Loucy (cell line): ENCODE results near the gene CUBN.
A peak's percentile ranks its signal among the peaks of the same experiment; 100 is the strongest.

Experiments
- H2AFZ ChIP-seq: fragments of 200-600 bp; sonication (generic); 2 replicates; pipeline ENCODE4 v1.6.0; 2016; ENCODE audit warnings: antibody characterized with exemption, mild to moderate bottlenecking, low read length, moderate library complexity
- H3F3A ChIP-seq: fragments of 200-600 bp; 2 replicates; pipeline ENCODE4 v1.6.0; 2016; ENCODE audit warnings: antibody characterized with exemption, low read depth, mild to moderate bottlenecking
- H3K27me3 ChIP-seq: fragments of 200-600 bp; sonication (generic); 2 replicates; pipeline ENCODE4 v1.6.1; 2014; ENCODE audit warnings: low read length, mild to moderate bottlenecking; ENCODE audit not compliant: insufficient read depth, poor library complexity, severe bottlenecking
- H3K36me3 ChIP-seq: fragments of 200-600 bp; sonication (generic); 2 replicates; pipeline ENCODE4 v1.6.1; 2016; ENCODE audit warnings: low read length; ENCODE audit not compliant: insufficient read depth
- H3K4me1 ChIP-seq: fragments of 200-600 bp; sonication (generic); 2 replicates; pipeline ENCODE4 v1.5.1; 2014; ENCODE audit warnings: low read length, mild to moderate bottlenecking; ENCODE audit not compliant: insufficient read depth, poor library complexity, severe bottlenecking
- H3K4me2 ChIP-seq: fragments of 200-600 bp; sonication (generic); 2 replicates; pipeline ENCODE4 v1.6.0; 2014; ENCODE audit warnings: antibody characterized with exemption, low read length, low read depth, mild to moderate bottlenecking; ENCODE audit not compliant: poor library complexity, severe bottlenecking
- H3K4me3 ChIP-seq: fragments of 200-600 bp; sonication (generic); 2 replicates; pipeline ENCODE4 v1.5.1; 2014; ENCODE audit warnings: low read length, mild to moderate bottlenecking, mixed read lengths; ENCODE audit not compliant: poor library complexity, severe bottlenecking
- H3K79me2 ChIP-seq: fragments of 200-600 bp; sonication (generic); 2 replicates; pipeline ENCODE4 v1.6.1; 2014; ENCODE audit warnings: low read length; ENCODE audit not compliant: insufficient read depth
- H3K9ac ChIP-seq: fragments of 200-600 bp; sonication (generic); 2 replicates; pipeline ENCODE4 v1.6.0; 2014; ENCODE audit warnings: mild to moderate bottlenecking, low read depth, low read length, moderate library complexity; ENCODE audit not compliant: poor library complexity, severe bottlenecking
- H3K9me2 ChIP-seq: fragments of 200-600 bp; sonication (generic); replicated peaks from 2 replicates; pipeline ENCODE4 v1.6.1; 2016; ENCODE audit warnings: low read depth, low read length, mixed read lengths
- H3K9me3 ChIP-seq: fragments of 200-600 bp; sonication (generic); 2 replicates; pipeline ENCODE4 v1.6.1; 2014; ENCODE audit warnings: mild to moderate bottlenecking, antibody characterized with exemption, low read length, low read depth; ENCODE audit not compliant: insufficient read depth
- H4K20me1 ChIP-seq: fragments of 200-600 bp; sonication (generic); 2 replicates; pipeline ENCODE4 v1.6.0; 2014; ENCODE audit warnings: antibody characterized with exemption, low read length, mild to moderate bottlenecking; ENCODE audit not compliant: insufficient read depth, poor library complexity, severe bottlenecking
- CTCF ChIP-seq: fragments of 200-600 bp; sonication (generic); conservative IDR thresholded peaks from 2 replicates; pipeline ENCODE4 v1.5.1; 2014; ENCODE audit warnings: mild to moderate bottlenecking, antibody characterized with exemption, low read length
- EZH2phosphoT487 ChIP-seq: fragments of 200-600 bp; IDR thresholded peaks from 2 replicates; pipeline ENCODE4 v1.6.1; 2018; ENCODE audit warnings: antibody characterized with exemption, mild to moderate bottlenecking, moderate library complexity, borderline replicate concordance

CUBN gene

GRCh38 chr10:17038627-17039026 lies 91.0 kb downstream of the CUBN start:
- no peaks in the 10 kb centered on the region for H3K36me3 ChIP-seq
- H2AFZ ChIP-seq: no peak overlapping the region
- H3F3A ChIP-seq: no peaks in the 10 kb centered on the region
- H3K4me3 ChIP-seq: no peak overlapping the region
- H3K9me2 ChIP-seq: no peaks in the 10 kb centered on the region
- no peaks in the 10 kb centered on the region for H4K20me1 ChIP-seq
- H3K4me1 ChIP-seq: peaks cover 9% of the 10 kb centered on the region
- H3K27me3 ChIP-seq: no peaks in the 10 kb centered on the region
- H3K9ac ChIP-seq: no peak overlapping the region
- H3K79me2 ChIP-seq: no peaks in the 10 kb centered on the region
- no peak overlapping the region for H3K4me2 ChIP-seq
- TF ChIP-seq CTCF (no peak), EZH2phosphoT487 (no peak)
- H3K9me3 ChIP-seq: no peaks in the 10 kb centered on the region

GRCh38 chr10:17037910-17038309 lies 91.7 kb downstream of the CUBN start:
- H4K20me1 ChIP-seq: no peaks in the 10 kb centered on the region
- no peak overlapping the region for H3K9ac ChIP-seq
- no peaks in the 10 kb centered on the region for H3K27me3 ChIP-seq
- no peaks in the 10 kb centered on the region for H3K9me3 ChIP-seq
- TF ChIP-seq EZH2phosphoT487 (no peak), CTCF (no peak)
- H3K9me2 ChIP-seq: no peaks in the 10 kb centered on the region
- no peak overlapping the region for H3K4me2 ChIP-seq
- 0 out of 2 replicates have a peak, but pooled peaks cover 4% of the 10 kb centered on the region for H3F3A ChIP-seq
- no peaks in the 10 kb centered on the region for H3K79me2 ChIP-seq
- H3K4me3 ChIP-seq: no peak overlapping the region
- no peaks in the 10 kb centered on the region for H3K36me3 ChIP-seq
- H3K4me1 ChIP-seq: peaks cover 16% of the 10 kb centered on the region
- H2AFZ ChIP-seq: no peak overlapping the region

GRCh38 chr10:17035446-17035845 lies 94.2 kb downstream of the CUBN start:
- TF ChIP-seq CTCF (no peak), EZH2phosphoT487 (no peak)
- H3K4me2 ChIP-seq: no peak overlapping the region
- H3K27me3 ChIP-seq: no peaks in the 10 kb centered on the region
- H4K20me1 ChIP-seq: no peaks in the 10 kb centered on the region
- no peaks in the 10 kb centered on the region for H3K9me2 ChIP-seq
- H3K9me3 ChIP-seq: no peaks in the 10 kb centered on the region
- H3K36me3 ChIP-seq: no peaks in the 10 kb centered on the region
- H3K79me2 ChIP-seq: no peaks in the 10 kb centered on the region
- peak overlapping the region; percentile 48; the same call in 1 of the 2 replicates for H2AFZ ChIP-seq
- peaks cover 28% of the 10 kb centered on the region for H3K4me1 ChIP-seq
- no peak overlapping the region for H3K4me3 ChIP-seq
- 0 out of 2 replicates have a peak, but pooled peaks cover 4% of the 10 kb centered on the region for H3F3A ChIP-seq
- H3K9ac ChIP-seq: no peak overlapping the region
